GM18517 (cell line): ENCODE data around the gene TRABD2B.
"Not testable (repeated sequence)": the region's sequence is repeated elsewhere in the genome, so short reads cannot be mapped to it uniquely, and the experiment has no call there.

Source experiments
- ATAC-seq: cut with Tn5 transposase; IDR thresholded peaks from one replicate; pipeline ENCODE4 v1.9.1; 2021; ENCODE audit warnings: mild to moderate bottlenecking, moderate library complexity; ENCODE audit not compliant: unreplicated experiment

The TRABD2B gene

DNA sequence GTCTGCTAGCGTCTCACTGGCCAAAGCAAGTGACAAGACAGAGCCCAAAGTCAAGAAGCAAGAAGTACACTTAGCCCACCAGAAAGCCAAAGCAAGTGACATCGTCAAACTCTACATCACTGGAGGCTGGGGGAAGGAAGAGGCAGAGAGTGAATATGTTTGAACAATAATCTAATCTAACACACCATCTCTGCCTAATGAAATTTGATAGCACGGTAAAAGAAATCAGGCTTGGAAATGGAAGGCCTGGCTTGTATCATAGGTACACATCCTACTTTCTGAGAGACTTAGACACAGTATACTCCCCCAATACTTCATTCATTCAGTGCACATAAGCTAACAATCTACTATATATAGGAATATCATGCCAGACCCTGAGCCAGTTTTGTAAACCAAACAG lies 26.3 kb downstream of the TRABD2B start:
- no peak for ATAC-seq

DNA sequence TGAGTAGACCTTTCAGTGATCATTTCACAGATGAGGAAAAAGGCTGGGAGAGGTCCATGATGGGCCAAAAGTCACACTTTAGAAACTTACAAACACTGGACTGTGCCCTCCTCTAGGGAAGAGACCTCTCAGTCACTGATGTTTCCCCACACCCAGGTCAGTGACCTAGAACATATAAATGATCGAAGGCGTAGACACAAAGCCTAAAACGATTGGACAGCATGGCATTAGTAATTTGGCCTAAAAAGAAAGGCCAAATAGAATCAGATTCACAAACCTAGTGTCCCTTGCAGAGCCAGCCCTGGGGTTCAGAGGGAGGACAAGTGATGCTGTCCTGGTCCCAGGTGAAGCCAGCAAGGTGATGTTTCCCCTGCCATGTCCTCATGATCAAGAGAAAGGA lies 27.7 kb downstream of the TRABD2B start:
- ATAC-seq, result no peak

DNA sequence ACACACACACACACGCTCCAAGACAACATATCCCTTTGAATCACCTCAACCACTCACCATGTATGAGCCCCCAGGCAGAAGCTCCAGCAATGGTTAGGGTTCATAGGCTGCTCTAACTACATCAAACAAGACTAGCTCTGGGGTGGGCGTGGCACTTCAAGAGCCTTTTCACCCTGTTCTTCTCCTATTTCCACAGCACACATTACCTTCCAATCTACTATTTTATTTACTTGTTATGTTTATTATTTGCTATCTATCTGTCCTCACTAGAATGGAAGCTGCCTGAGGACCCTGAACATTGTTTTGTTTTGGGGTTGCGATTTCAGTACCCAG lies 28.7 kb downstream of the TRABD2B start:
- no peak for ATAC-seq

DNA sequence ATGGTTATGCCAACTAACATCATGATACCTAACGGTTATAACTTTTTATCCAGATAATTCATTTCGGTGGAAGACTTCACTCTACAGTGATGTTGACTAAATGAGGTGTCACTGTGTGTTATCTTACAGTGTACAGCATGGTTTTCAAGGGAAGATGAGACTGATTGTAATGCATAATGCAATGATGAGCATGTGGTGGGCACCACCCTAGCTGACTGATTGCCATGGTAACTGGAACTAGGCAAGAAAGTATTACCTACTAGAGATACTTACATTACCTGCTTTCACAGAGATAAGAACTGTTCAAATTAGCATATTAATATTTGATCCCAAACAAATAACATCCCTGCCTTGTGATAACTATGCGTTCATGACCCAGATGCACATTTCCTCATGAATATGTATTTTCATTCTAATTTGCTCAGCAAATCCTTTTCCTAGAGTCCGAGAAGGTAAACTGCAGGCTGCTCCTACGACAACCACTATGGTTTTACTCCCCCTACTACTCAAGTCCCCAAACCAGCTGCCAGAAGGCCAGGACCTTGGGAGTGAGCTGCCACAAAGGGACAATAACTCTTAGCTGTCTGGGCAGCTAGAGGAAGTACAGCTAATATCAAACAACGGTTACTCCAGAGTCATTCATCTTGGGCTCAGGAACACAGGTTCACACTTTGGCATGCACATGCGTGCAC lies 29.2 kb downstream of the TRABD2B start:
- no peak for ATAC-seq

DNA sequence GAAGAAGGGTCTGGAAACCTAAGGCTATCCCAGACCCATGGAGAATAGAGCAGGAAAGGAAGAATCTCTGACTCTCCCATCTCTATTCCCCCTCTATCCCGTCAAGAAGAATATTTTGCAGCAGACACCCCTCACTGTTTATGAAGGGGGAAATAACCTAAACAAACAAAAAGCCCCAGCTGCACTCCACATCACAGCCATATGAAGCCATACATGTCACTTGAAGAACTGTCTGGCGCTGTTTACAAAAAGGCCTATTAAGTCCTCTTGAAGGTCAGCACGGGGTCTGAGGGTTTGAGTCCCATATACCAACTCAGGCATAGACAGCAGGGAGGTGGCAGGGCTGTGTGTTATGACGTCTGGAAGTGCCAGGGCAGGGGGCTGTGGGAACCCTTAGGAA lies 31.4 kb downstream of the TRABD2B start:
- ATAC-seq, result no peak

DNA sequence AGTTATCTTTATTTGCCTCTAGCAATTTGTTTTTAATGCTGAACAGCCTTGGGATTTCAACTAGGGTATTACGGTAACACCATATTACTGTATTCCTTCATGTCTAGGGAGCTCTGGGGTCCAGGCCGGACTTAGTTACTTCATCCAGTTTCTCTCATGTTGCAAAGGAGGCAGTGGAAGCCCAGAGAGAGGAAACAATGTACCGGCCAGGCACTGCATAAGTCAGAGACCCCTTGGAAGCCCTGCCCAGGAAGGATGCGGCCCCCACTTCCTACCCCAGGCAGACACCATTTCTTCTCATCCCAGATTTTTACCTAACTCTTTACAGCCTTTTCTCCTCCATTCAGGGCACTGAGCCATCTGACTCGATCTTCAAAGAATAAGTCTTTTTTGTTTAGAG lies 32.5 kb downstream of the TRABD2B start:
- ATAC-seq, result no peak

DNA sequence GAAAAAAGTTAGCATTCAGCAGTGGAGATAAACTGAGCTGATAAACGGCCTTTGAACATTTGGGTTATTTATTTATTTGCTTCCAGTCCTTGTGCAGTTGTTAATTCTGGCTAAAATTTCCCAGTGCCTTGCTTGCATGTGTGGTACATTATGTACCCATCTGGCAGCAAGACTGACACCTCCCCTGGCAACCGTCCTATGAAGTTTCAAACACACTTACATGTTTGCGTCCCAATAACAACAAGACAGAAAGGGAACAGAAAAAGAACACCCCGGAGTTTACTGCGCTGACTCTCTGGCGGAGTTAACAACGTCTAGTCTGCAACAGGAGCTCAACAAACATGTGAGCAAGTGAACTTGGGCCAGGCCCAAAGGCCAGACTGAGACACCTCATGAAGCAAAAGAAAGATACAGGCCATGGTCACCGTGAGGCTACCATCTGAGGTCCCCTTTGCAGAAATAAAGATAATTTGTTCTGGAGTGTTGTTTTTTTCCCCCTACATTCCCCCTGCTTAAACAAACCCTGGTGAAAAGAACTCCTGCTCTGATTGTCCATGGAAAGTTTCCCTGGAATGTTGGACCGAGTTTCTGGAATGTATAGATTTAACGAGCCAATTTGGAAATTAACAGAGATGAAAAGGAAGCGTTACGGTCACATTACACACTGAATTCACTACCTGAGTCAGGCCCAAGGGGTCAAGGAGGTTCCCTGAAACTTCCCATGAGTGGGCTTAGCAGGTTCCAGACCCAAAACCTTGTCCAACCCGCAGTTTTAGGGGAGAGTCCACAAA lies 33.4 kb downstream of the TRABD2B start:
- ATAC-seq, result no peak

DNA sequence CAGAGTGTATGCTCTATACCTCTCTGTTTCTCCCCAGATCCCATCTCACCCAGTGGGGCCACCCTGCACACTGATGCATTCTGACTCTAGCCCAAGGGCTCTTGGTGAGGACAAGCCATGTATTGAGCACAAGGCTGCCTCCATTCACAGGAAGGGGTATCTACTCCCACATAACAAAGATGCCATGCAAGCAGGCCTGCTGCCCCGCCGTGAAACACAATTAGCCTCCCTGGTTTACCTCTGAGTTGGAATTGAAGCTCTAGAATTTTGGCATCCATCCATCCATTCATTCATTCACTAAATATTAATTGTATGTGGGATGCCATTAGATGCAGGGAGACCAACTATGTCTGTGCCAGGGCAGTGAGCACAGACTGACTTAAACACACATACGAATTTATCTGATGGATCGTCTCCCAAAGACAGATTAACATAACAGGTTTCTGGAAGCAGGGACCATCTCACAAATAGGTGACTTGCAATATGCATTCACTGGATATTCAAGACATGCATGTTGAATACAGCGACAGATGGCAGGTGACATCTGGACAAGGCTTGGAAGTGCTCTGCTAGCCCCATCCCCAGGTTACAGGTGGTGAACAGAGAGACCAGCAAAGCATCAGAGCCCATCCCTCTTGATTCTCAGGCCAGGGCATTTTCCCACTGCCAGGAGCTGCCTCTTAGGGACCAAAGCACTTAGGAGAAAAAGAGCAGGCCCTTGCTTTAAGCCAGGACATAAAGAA lies 34.3 kb downstream of the TRABD2B start:
- no peak for ATAC-seq

DNA sequence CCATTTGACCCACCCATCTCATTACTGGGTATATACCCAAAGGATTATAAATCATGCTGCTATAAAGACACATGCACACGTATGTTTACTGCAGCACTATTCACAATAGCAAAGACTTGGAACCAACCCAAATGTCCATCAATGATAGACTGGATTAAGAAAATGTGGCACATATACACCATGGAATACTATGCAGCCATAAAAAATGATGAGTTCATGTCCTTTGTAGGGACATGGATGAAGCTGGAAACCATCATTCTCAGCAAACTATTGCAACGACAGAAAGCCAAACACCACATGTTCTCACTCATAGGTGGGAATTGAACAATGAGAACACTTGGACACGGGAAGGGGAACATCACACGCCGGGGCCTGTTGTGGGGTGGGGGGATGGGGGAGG lies 35.4 kb downstream of the TRABD2B start:
- ATAC-seq, result not testable (repeated sequence)

DNA sequence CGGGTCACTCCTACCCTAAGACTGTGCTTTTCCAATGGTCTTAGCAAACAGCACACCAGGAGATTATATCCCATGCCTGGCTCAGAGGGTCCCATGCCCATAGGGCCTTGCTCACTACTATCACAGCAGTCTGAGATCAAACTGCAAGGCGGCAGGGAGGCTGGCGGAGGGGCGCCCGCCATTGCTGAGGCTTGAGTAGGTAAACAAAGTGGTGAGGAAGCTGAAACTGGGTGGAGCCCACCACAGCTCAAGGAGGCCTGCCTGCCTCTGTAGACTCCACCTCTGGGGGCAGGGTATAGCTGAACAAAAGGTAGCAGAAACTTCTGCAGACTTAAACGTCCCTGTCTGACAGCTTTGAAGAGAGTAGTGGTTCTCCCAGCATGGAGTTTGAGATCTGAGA lies 40.7 kb downstream of the TRABD2B start:
- ATAC-seq, result not testable (repeated sequence)

DNA sequence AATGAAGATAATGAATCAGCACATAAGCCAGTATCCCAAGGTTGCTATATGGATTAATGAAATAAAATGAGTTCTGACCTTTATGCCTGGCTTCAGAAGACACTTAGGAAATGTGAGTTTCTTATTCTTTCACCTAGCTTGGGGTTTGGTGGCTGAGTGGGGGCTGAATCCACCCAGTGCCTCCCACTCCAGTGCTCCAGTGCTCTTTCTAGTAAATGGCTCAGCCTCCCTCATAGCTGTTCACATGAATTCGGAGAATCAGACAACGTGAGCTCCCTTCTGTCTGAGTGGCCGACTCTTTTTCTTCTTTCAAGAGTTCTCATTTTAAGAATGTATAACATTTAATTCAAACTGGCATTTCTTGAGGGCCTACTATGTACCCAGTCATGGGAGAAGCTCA lies 43.5 kb downstream of the TRABD2B start:
- no peak for ATAC-seq

DNA sequence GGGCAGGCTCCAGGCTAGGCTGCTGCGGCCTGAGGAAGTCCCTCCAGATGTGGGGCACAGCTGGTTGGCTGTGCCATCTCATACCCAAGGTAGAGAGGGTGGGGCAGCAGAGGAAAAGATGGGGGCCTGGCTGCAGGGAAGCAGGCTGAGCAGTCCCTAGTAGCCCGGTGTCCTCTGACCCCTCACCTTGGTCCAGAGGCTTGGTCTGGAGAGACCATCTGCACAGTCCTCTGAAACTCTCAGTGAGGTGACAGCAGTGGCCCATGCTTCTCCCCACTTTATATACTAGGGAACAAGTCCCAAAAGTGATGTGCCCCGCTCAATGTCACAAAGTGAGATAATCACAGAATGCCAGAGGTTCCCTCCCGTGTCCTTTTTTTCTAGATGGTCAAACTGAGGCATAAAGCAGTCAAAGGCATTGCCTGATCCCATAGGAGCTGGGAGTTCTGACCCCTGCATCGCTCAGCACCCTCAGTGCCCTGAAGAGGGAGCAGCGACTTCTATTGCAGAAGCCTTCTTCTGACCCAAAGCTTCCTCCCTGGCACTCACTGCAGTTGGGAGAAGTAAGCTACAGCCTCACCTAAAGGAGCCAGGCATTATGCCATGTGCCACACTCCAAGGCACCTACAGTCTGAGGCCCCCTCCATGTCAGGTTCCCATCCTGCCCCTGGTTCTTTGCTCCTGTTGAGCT lies 45.5 kb downstream of the TRABD2B start:
- no peak for ATAC-seq

DNA sequence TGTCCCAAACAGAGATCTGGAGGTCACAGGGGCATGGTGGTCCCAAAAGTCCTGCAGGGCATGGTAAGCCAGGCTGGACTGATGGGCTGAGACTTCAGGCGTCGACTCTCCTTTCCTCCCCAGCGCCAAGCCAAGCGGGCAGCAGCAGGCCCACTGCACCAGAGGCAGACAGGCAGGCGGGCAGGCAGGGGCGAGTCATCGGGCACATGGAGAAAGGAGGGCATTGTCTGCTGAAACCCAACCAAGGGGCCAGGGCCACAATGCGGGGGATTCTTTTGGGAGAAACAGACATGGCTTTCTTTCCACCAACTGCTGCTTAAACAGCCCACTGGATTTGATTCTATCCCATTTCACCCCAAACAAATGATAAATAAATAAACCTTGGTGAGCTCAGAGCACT lies 46.2 kb downstream of the TRABD2B start:
- no peak for ATAC-seq

DNA sequence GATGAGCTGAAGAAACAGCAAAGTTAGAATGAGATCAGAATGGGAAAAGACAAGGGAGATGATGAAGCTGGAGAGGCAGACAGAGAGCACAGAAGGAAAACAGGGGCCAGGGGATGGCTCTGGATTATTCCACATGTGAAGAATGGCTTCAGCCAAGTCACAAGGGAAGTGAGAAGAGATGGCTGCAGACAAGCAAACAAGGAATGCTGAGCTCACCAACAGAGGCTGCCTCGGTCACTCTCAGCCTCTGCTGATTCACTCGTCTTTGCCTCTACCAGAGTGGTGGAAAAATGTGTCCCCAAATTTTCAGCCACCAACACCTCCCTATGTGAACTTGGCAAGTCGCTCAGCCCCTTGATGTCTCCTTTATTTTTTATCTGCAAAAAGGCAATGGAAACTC lies 46.7 kb downstream of the TRABD2B start:
- ATAC-seq, result no peak

DNA sequence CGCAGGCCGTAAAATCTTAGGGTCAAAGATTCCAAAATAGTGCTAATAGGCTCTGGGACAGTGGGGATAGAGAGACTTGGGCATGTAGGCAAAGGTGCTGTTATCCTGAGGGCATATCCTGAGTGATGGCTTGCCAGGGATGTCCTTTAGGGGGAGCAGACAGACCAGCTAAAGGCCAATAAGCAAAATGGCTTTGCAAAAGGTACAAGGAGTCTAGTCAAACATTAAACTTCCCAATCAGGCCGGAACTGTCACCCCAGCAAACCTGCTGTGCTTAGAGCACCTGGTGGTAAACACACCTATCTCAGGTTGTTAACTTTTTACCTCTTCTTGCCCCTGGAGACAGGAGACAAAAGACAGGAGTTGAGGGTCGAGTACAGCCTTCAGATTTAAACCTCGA lies 49.1 kb downstream of the TRABD2B start:
- no peak for ATAC-seq

DNA sequence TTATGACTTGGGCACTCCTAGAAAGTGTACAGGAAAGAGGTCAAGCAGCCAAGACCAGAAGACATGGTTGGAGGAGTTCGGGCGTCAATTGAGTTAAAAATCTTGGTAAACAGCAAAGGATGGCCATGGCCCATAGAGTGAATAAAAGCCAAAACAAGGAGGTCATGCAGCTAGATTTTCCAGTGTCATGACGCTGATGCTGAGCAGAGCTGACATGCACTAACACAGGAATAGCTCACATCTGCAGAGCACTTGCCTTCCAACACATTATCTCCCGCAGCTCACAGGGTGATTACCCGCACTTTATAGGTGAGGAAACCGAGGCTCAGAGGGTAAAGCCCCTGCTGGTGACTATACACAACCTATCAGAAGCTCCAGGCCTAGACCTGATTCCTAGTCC lies 49.7 kb downstream of the TRABD2B start:
- ATAC-seq, result no peak

DNA sequence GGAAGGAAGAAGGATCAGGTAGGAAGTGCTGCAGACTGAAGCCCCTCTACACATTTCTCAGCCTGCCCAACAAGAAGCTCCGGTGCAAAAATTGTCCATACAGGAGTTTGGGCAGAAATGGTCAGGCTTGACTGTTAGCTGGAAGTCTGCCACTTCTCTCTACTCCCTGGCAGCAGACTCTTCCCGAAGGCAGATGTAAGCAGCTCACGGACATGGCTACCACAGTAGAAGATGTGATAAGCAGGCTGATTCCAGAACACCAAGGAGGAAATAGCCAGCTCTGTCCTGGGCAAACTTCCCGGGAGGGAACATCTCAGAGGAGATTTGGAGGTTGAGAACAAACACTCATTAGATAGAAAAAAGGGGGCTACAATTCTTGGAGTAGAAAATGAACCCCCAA lies 52.6 kb downstream of the TRABD2B start:
- ATAC-seq, result no peak

DNA sequence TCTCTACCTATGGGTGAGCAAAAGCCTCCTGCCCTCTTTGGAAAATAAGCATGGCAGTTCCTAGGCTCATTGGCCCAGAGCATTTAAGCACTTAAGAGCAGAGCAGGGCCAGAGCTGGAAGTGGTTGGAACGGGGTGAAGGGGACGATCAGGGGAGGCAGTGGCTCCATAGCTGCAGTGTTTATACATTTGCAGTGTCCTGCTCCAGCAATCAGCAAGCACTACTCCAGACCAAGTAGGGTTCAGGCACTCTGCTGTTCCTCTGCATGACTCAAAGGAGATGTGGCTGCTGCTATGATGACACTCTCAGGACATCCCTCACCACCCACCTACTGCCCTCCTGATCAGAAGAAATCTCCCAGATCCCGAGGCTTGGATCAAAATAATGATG lies 55.0 kb downstream of the TRABD2B start:
- ATAC-seq, result no peak

DNA sequence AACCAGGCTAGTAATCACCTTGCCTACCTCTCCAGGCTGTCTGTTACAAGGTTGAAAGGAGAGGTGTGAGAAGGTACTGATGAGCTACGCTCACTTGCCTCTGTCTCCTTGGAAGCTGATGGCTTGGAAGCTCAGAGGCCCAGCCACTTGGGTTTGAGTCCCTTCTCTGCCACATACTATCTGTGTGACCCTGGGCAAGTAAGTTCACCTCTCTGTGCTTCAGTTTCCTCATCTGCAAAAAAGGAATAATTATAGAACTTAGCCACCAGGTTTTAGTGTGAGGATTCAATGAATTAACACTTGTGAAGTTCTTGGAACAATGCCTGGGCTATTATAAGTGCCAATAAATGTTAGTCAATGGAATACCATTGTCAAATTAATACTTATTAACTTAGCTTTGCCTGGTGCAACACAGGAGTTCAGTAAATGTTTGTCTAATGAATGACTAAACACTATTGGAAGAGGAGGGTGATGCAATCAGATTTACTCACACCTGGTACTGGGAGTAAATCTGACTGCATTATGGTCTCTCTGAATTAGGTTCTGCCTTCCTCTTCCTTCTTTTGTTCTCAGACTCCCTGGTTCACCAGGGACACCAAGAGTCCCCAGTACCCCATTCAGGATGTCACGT lies 55.5 kb downstream of the TRABD2B start:
- no peak for ATAC-seq

DNA sequence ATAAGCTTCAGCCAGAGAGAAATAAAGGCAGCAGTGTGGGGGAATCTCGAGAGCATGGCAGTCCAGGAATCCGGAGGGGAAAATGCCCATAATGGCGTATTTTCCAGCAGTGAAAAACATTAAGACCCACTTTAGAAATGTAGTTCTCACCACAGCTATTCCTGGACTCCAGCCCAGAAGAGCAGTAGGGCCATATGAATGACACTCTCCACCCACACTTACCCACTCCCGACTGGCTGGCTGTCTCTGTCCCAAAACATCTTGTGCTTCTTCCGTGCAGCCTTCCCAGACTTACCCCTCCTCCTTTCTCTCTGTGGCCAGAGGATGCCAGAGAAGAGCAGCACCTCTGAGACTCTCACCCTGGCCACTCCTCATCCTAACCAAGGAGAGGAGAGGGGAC lies 56.4 kb downstream of the TRABD2B start:
- ATAC-seq, result no peak

DNA sequence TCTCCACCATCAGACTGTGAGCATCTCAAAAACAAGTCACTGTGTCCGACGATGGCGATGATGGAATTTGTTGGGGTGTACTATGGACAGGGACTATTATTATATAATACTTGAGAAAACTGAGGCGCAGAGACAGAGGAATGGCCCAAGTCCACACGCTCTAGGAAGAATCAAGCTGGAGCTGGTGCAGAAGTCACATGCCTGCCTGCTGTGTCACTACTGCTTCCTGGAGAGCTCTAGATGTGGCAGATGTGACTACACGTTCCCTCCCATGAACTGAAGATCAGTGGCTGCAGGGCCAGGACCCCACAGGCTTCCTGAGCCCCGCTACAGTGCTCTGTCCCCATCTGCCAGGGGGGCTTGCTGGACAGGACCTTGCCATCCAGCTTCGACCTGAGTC lies 56.9 kb downstream of the TRABD2B start:
- no peak for ATAC-seq
